Measurements from ENCODE around the gene ABR. TPM values are rescaled to one million over a fixed set of nuclear protein-coding genes. Genes with fewer than 3 reads are reported as not detected.

ABR gene
- total and polyA plus RNA-seq, 2 of the 8 experiments (the other 6 are each of a cell fraction or from before 2014, with no cell fraction given): 44.8 to 47.2 TPM

- no peak for FAIRE-seq
- no peak overlapping the region for H2BK120ac ChIP-seq (replicated peaks; ENCODE audit: low read depth, low read length)
- no peaks in the 10 kb centered on the region for H3K79me2 ChIP-seq (ENCODE audit: control insufficient read depth in 1 of 2, insufficient read depth in 2 of 2, low read length in 2 of 2)
- H3K4ac ChIP-seq (replicated peaks; ENCODE audit: insufficient read length, low read depth, low read length): no peak overlapping the region
- H3K9me3 ChIP-seq (ENCODE audit: insufficient read depth in 2 of 2, low read depth in 1 of 2, low read length in 1 of 2): no peaks in the 10 kb centered on the region
- H3K4me1 ChIP-seq (replicated peaks in 1 of 4; ENCODE audit: control insufficient read depth in 3 of 4, insufficient read depth in 4 of 4, low read length in 3 of 4): no peaks in the 10 kb centered on the region
- no peak overlapping the region for H2BK15ac ChIP-seq (ENCODE audit: low read length)
- H3K27ac ChIP-seq (ENCODE audit: low read depth, low read length): peak overlapping the region; percentile 49; the same call in 1 of the 2 replicates
- H4K5ac ChIP-seq (ENCODE audit: insufficient read length, low read depth, low read length): peak overlapping the region; percentile 44
- peak overlapping the region; percentile 70 for H2AFZ ChIP-seq (ENCODE audit: low read length)
- ChIA-PET POLR2A (ENCODE audit: partially characterized antibody) (interaction anchor here (1.6 kb wide), 1 partner anchor 10 kb away, joined by 7 read pairs; no protein-coding TSS in a partner anchor), CTCF (ENCODE audit: partially characterized antibody) (no interaction called here)
- H4K20me1 ChIP-seq (replicated peaks in 1 of 2; ENCODE audit: control insufficient read depth in 1 of 2, insufficient read depth in 2 of 2, low read length in 2 of 2): no peaks in the 10 kb centered on the region
- peaks cover 3% of the 10 kb centered on the region; the same call in 1 of the 2 replicates for H3K23me2 ChIP-seq (ENCODE audit: low read depth, low read length)
- H3K4me3 ChIP-seq (ENCODE audit: extremely low read depth in 1 of 4, insufficient read depth in 2 of 4, low read depth in 3 of 4, low read length in 4 of 4): peak overlapping the region; percentile 53 to 74 (median 68)
- WGBS, 2 experiments (ENCODE audit: extremely low coverage in 1 of 2, insufficient coverage in 1 of 2, insufficient read length in 1 of 2, insufficient replicate concordance in 2 of 2, low coverage in 1 of 2, low lambda C conversion rate in 2 of 2, missing lambda C conversion rate in 1 of 2): 10% methylated on average over 46 of the region's 91 CpGs; no CpG with 5 or more reads in 1 of the 2 experiments
- no peak overlapping the region for H2BK20ac ChIP-seq (ENCODE audit: low read length)
- no peak overlapping the region for H4K91ac ChIP-seq (replicated peaks; ENCODE audit: insufficient read length, low read length)
- no peak overlapping the region for H2BK5ac ChIP-seq (ENCODE audit: low read depth, low read length)
- H2BK12ac ChIP-seq (ENCODE audit: low read depth, low read length): no peak overlapping the region
- peak overlapping the region; percentile 80 for H4K8ac ChIP-seq (ENCODE audit: extremely low read depth, insufficient read depth, low read length)
- peak in 1 of 2 experiments; percentile 94 for DNase-seq (ENCODE audit: low read depth in 1 of 2, low spot score in 2 of 2)
- H3K14ac ChIP-seq (ENCODE audit: insufficient read length): no peak overlapping the region
- no peak overlapping the region for H3K23ac ChIP-seq (ENCODE audit: insufficient read length)
- no peaks in the 10 kb centered on the region for H3K79me1 ChIP-seq (ENCODE audit: low read depth, low read length)
- H3K18ac ChIP-seq (ENCODE audit: extremely low read depth, low read length): peak overlapping the region; percentile 60
- no peak overlapping the region for H2AK5ac ChIP-seq (ENCODE audit: low read depth, low read length)
- peak overlapping the region; percentile 73 for H3K56ac ChIP-seq (replicated peaks; ENCODE audit: insufficient read length, low read depth, low read length)
- peak overlapping the region in 3 of 4 experiments; percentile 26 to 50 (median 38); a peak in 3 of 7 replicates for H3K9ac ChIP-seq (replicated peaks in 1 of 4; ENCODE audit: extremely low read depth in 1 of 4, low read depth in 3 of 4, low read length in 3 of 4)
- peak overlapping the region; percentile 61 to 99 for H3K4me2 ChIP-seq (ENCODE audit: insufficient read depth in 1 of 2, low read depth in 2 of 2, low read length in 2 of 2)
- H3K36me3 ChIP-seq (ENCODE audit: control insufficient read depth in 2 of 4, insufficient read depth in 4 of 4, low read length in 3 of 4): no peaks in the 10 kb centered on the region
- H3K27me3 ChIP-seq (replicated peaks in 1 of 4; ENCODE audit: control insufficient read depth in 3 of 4, extremely low read depth in 1 of 4, insufficient read depth in 3 of 4, low read length in 3 of 4): peaks cover 0 to 6% (median 4%) of the 10 kb centered on the region in 4 experiments; a peak in 3 of 7 replicates
- 0 out of 2 replicates have a peak, but pooled peaks have one; percentile 12 for TF ChIP-seq ATF3 (IDR thresholded peaks at IDR 0.05; ENCODE audit: insufficient read depth, low read depth, low read length)
- TF ChIP-seq MAFK (IDR thresholded peaks at IDR 0.05; ENCODE audit: low read depth, low read length): peak; percentile 15; the same call in 1 of the 2 replicates
- 0 out of 2 replicates have a peak, but pooled peaks have one; percentile 27 for TF ChIP-seq MAX (IDR thresholded peaks at IDR 0.05)
- peak in 1 of 2 experiments; percentile 70; a peak in 1 of 3 replicates for TF ChIP-seq POLR2A (IDR thresholded peaks at IDR 0.05; ENCODE audit: control extremely low read depth in 1 of 2, low read depth in 2 of 2, low read length in 2 of 2)
- TF ChIP-seq POLR2AphosphoS5 (IDR thresholded peaks at IDR 0.05; ENCODE audit: low read depth, low read length): peak; percentile 49; the same call in 1 of the 2 replicates
- no peak for TF ChIP-seq RXRA (IDR thresholded peaks at IDR 0.05; ENCODE audit: insufficient read depth, low read depth, low read length)
- TF ChIP-seq TAF7 (optimal IDR thresholded peaks at IDR 0.05; ENCODE audit: borderline replicate concordance, low read depth, low read length): peak; percentile 43
- TF ChIP-seq CEBPB (IDR thresholded peaks at IDR 0.05; ENCODE audit: low read depth, low read length): no peak
- no peak for TF ChIP-seq GABPA (IDR thresholded peaks at IDR 0.05; ENCODE audit: borderline replicate concordance, insufficient read depth, low read length)
- TF ChIP-seq KDM4A (IDR thresholded peaks at IDR 0.05; ENCODE audit: low read depth, low read length, severe bottlenecking): peak; percentile 83
- TF ChIP-seq HDAC6 (IDR thresholded peaks at IDR 0.05; ENCODE audit: low read depth, low read length): no peak
Observed at GRCh38 chr17:1203111-1203966, 23.6 kb upstream of the ABR start.
